HS-5 (cell line): ENCODE measurements around the gene TMEM204.

Experiments
- DNase-seq: peaks from one replicate; pipeline ENCODE4 v3.0.0-alpha.2; 2012; ENCODE audit warnings: low read depth

Gene TMEM204

DNA sequence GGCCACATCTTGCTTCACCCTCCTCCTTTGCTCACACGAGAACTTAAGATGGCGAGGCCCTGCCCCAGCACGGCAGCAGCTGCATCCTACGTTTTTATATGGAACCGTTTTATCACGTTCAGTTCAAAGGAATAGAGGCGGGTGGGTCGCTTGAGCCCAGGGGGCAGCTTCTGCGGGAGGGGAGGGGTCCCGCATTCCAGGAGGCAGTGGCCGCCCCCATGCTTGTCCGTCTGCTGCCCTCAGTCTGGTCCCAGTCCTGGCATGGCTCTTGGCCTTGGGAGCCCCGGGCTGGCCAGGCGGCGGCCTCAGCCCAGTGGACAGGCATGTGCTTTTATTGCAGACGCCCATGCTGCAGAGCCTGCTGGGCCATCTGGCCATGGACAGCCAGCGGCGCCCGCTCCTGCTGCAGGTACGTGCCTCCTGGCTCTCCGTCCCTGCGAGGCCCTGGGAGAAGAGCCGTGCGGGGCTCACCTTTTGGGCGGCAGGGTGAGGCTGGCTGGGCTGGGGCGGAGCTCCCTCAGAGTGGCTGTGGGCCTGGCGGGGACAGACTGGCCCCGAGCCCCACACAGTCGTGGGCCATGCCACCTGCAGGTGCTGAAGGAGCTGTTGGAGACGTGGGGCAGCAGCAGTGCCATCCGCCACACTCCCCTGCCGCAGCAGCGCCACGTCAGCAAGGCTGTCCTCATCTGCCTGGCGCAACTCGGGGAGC is 33.6 kb upstream of the TMEM204 start:
- no peak for DNase-seq

DNA sequence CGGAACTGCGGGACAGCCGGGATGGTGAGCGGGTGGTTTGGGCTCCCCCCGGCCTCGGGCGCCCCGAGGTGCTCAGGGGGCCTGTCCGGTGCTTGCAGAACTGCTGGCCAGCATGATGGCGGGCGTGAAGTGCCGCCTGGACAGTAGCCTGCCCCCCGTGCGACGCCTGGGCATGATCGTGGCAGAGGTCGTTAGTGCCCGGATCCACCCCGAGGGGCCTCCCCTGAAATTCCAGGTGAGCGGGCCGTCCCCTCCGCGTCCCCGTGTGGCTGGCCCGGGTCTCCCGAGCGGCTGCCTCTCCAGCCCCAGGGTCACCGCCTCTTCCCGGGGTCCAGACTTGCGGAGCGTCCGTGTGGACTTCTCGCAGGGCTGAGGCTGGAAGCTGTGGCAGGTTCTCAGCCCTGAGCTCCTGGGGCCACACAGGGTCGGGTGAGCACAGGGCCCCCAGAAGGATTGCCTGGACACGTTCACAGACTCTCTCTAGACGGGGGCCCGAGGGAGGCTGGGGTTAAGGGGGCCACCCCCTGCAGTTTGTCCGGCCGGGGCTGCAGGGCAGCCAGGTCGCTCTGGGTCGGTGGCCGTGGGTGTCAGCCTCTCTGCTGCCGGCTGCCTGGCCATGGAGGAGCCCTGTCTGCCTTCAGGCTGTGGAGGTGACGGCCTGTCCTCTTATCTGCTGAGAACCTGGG is 32.9 kb upstream of the TMEM204 start:
- no peak for DNase-seq

DNA sequence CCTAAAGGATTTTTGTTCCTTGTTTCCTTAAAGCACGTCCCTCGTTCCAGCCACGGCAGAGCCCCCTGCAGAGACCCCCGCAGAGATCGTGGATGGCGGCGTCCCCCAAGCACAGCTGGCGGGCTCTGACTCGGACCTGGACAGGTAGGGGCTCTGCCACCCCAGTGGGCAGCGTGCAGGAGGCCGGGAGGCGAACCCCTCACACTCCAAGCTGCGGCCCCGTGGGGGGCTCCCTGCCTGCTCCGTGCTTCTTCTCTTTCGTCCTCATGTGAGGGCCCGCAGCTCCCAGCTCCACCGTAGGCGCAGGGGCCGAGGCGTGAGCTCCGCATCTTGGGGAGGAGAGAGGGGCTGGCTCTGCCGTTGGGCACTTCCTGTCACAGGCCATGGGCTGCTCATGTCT is 31.8 kb upstream of the TMEM204 start:
- no peak for DNase-seq

DNA sequence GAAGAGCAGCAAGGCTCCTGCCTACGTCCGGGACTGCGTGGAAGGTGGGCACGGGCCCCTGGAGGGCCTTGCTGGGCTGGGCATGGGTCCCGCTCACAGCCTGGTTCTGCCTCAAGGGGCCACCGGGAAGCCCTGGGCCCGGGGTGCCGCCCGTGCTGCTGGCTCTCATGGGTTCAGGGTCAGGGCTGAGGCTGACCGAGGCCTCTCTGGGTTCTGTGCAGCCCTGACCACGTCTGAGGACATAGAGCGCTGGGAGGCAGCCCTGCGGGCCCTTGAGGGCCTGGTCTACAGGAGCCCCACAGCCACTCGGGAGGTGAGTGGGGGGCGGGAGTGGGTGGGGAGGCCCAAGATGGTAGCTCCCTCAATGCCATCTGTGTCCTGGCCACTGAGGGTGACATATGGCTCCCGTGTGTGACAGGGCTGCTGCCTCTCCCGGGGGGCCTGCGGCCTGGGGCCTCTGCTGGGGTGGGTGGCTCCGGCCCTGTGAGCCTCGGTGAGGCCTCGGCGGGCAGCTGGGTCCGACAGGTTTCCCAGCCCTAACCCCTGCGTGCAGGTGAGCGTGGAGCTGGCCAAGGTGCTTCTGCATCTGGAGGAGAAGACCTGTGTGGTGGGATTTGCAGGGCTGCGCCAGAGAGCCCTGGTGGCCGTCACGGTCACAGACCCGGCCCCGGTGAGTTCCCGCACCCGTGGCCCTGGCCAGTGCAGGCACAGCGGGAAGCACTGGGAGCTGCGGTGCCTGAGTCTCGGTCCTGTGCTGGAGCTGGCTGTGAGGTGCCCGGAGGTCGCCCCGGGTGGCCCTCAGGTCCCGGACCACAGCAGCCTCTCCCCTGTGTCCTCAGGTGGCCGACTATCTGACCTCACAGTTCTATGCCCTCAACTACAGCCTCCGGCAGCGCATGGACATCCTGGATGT is 31.1 kb upstream of the TMEM204 start:
- DNase-seq = no peak

DNA sequence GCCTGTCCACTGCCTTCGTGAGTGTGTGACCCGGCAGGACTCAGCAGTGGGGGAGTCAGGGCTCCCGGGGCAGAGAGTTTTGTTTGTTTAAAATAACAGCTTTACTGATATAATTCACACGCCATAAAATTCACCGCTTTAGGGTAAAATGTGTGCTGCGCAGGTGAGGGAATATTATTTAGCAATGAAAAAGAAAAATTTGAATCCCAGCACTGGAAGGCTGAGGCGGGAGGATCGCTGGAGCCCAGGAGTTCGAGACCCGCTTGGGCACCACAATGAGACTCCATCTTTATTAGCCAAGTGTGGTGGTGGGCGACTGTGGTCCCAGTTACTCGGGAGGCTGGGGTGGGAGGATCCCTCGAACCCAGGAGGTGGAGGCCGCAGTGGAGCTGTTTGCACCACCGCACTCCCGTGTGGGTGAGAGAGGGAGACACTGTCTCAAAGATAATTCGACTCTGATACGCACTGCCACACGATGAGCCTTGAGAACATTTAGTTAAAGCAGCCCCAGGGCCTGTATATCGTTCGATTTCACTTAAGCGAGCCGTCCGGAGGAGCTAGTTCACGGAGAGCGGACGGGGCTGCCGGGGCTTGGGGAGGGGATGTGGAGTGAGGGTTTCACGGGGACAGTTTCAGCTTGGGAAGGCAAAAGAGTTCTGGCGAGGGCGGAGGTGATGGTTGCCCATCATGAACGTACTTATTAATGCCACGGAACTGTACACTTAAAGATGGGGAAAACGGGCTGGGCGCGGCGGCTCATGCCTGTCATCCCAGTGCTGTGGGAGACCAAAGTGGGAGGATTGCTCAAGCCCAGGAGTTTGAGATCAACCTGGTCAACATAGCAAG is 30.1 kb upstream of the TMEM204 start:
- no peak for DNase-seq

DNA sequence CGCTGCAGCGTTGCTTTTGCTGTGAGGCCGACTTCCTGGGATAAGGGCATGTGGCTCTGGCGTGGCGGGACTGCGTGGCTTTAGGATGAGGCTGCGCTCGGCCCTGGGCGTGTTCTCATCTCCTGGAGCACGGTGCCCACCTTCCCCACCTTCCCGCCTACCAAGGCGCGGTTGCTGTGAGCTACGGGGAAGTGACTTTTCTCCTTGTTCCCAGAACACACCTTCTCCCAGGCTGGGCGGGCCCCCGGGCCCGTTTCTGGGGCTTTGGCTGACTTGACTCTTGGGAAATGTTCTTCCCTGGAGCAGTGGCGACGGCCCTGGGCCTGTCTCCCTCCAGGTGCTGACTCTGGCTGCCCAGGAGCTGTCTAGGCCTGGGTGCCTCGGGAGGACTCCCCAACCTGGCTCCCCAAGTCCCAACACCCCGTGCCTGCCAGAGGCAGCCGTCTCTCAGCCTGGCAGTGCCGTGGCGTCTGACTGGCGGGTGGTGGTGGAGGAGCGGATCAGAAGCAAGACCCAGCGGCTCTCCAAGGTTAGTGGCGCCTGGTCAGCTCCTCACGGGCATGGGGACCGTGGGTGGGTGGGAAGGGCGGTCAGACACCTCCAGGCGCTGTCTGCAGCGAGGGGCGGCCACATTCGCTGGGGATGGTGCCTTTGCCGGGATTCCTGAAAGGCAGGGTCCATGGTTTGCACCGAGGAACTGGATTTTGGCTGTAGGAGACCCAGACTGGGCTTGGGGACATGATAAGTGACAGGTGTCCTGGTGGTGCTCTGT is 28.2 kb upstream of the TMEM204 start:
- no peak for DNase-seq

DNA sequence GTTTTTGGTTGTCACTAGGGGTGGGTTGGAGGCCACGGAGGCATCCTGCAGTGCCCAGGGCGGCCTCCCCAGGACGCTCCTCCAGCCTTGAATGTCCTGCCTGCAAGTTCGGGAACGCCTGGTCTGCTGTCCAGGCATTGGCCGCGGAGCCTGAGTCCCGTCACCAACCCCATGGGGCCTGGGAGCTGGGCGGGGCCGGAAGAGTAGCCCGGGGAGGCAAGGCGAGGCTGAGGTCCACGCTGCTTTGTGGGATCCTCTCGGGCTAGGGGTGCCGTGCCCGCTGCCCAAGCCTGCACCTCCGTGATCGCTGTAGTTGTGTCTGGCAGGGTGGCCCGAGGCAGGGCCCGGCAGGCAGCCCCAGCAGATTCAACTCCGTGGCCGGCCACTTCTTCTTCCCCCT is 27.6 kb upstream of the TMEM204 start:
- DNase-seq = no peak

DNA sequence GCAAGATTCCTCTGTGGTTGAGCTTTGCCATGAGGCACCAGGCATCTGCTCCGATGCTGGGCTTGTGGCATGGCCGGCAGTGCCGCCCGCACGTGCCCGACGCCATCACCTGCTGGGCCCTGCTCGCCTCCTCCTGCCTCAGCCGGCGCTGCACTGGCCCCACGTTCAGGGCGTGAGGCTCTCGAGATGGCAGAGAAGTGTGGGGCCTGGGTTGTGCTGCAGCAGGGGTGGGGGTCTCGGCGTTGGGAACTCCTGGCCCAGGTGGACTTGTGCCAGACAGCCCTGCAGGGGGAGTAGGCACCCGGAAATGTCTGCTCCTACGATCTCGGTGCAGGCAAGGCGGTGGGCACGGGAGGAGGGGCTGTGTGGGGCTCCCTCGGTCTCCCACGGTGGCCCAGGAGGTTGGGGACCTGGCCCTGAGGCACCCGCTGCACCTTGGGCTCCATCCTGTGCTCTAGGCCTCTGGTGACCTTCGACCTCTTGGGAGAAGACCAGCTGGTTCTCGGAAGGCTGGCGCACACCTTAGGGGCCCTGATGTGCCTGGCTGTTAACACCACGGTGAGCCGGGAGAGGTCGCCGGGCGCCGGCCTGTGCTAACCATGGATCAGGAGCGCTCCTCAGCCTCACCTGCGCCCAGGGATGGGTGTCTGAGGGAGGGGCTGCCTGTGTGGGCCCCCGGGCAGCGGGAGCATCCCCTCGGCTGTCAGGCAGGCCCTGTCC is 26.8 kb upstream of the TMEM204 start:
- no peak for DNase-seq

DNA sequence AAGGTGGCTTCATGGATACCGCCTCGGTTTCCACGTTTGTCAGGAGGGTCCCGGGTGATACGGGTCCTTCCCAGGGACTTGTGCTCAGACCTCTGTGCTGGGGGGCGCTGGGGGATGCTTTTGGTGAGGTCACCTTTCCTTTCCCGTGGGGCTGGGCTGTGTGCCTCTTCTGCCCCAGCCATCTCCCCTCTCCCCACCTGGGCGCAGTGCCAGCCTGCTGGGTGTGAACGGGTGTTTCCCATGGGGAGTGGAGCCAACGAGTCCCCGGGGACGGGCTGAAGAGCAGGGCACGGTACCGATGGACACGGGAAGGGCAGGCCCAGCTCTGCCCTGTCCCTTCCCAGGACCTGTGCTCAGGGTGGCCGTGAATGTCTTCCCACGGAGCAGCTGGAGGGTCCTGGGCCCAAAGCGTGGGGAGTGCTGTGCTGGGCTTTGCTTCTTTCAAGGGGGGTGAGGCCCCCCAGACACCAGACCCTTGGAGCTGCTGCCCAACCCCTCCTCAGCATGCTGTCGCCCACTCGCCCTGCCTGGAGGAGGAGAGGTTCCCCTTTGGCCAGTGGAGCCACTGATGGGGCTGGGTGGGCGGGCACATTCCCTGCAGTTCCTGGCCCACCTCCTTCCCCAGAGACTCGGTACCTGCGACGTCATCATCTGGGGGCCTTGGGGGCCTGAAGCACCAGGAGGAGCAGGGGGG is 24.8 kb upstream of the TMEM204 start:
- no peak for DNase-seq

DNA sequence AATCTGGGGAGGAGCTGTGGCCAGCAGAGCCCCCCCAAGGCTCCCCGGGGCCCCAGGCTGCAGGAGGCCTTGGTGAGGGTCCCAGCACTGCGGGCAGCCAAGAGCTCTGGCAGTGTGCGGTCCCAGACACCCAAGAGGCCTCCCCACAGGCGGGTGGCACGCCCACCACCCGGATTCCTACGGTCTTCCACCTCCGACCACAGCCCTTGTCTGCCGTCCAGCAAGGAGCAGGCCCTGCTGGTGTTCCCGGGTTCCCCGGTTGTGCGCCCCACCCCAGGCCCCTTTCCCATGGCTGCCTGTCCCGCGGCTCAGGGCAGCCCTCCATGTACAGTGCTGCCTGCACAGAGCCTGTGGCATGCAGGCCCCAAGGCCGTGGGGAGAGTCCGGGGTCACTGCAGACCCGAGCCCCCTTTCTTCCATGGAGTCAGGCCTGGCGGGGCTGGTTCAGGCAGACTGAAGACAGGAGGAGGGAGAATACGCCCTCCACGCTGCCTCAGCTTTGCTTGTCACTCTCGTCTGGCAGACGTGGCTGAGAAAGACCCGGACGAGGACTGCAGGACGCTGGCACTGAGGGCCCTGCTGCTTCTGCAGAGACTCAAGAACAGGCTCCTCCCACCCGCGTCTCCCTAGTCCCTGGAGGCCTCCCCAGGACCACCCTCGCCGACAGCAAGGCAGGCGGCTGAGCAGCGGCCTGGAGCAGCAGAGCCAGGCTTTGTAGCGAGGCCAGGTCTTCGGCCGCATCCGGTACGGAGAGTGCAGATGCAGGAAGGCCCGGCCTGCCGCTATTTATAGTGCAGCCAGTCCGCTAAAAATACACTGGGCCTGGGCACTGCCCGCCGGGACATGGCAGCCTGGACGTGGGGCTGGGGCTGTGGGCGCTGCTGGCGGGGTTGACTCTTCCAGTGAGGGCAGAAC is 23.9 kb upstream of the TMEM204 start:
- DNase-seq = no peak

DNA sequence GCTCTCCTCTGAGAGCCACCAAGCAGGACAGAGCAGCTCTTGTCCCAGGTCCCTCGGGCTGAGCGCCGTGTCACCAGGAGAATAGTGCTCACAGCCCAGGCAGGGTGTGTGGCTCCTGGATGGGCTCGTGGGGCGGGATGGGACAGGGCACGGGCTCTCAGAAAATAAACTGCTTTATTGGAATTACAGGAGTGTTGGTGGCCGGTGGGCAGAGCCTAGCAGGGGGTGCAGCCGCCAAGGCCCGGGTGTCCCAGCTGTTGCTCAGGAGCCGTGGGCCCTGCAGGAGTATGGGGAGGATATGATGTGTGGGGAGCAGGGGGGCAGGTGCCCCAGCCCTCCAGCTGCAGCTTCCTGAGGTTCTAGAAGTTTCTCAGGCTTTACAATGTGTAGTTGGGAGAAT is 23.2 kb upstream of the TMEM204 start:
- no peak for DNase-seq

DNA sequence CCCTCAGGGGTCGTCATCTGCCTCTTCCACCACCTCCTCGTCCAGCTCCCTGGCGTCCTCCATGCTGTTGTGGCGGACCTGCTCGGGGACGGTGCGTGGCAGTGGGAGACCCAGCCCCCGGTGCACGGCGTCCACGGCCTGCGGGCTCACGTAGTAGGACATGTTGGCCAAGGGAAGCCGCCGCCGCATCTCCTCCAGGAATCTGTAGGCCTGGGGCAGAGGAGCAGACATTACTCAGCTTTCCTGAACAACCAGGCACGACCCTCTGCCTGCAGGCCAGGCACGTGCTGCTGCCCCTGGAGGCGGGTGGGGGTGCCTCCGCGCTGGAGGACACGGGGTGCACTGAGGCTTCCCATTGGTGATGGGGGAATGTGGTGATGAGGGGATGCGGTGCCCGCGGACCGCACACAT is 22.5 kb upstream of the TMEM204 start:
- DNase-seq = no peak

DNA sequence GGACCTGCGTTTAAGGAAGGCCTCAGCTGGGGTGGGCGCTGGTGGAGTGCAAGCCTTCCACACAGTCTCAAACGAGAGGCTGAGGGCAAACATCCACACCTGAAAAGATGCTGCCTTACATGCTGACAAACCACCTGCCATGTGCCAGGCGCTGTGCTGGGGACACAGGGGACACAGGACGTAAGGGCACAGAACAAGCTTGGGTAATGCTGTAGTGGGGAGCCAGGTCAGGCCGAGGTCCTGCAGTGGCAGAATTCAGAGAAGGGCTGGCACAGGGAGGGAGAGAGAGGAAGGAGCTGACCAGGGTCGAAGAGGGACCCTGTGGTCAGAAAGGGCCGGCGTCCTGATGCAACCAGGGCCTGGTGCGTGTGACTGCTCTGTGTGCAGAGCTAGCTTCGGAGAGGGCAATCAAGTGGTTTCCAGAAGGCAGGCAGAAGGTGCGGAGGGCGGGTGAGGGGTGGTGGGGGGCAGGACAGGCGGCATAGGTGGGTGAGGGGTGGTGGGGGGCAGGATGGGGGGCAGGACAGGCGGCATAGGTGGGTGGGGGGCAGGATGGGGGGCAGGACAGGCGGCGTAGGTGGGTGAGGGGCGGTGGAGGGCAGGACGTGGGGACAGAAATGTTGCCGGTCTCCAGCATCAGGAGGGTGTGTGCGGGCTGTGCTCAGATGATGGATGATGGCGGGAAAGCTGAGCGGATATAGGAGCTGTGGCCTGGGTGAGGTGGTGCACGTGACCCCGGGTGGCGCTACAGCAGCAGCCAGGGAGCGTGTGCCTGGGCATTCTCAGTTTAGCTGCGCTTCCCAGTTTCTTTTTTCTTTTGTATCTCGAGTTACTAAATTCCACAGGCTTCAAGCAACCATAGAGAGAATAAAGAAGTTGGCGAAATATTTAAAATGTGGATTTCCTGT is 21.6 kb upstream of the TMEM204 start:
- no peak for DNase-seq

DNA sequence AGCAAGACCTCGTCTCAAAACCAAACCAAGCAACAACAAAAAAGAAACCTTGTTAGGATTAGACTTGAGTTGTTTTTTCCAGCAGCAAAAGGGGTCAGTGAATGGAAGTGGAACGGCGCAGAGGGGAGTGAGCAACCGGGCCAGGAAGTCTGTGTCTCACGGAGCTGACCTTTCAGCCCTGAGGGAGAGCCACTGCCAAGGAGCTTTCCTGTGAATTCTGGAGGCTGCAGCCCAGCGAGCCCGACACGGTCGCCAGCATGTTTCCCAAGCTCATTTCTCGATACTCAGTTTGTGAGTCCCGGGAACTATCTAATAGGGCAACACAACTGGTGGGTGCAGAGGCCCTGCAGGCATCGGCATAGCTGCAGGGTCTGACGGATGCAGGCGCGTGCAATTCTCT is 20.7 kb upstream of the TMEM204 start:
- no peak for DNase-seq

DNA sequence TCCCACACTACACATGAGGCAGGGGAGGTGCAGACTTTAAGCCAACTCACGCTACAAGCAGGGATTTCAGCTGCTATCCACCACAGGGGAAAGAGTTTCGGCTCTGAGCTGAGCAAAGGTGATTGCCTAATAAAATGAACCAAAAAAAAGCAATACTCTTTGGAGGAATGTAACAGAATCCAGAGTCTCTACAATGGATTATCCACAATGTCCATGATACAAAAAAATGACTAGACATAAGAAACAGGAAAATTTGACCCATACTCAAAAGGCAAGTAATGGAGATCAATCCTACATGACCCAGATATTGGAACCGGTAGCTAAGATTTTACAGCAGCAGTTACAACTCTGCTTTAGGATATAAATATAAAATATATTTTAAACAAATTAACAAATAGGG is 19.0 kb upstream of the TMEM204 start:
- DNase-seq = no peak

DNA sequence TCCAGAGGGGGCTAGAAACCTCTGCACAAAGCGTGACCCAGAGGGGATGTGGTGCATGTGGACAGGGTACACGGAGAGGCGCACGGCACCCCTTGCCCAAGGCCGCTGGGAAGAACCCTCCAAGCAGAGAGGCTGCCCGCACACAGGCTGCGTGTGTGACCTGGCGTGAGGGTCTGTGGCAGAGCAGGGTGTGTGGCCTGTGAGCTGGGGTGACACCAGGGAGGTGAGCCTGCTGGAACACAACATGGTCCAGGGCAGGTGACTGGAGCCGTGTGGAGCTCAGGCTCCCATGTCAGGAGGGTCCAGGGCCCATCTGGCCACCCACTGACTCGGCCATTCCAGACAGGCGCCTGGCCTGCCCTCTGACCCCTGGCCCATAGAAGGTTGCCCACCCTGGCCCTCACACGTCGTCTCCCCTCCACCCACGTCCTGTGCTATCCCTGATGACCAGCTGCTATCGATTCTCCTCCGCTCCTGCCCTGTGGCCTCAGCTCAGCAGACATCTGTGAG is 14.8 kb upstream of the TMEM204 start:
- DNase-seq = no peak

DNA sequence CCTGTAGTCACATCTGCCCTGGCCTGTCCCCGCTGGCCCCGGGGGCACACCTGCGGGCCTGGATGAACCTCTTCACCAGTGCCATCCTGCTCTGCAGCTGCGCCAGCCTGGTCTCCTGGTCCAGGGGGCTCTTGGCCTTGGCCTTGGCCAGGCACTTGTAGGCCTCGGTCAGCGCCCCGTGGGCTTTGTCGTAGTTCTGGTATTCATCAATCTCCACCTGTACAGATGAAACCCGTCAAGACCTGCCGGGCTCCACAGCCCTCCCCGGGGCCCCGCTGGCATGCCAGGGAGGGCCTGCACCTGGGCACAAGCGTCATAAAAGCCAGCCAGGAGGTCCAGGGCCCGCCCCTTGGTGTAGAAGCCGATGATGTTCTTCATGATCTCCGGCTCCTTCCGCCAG is 13.6 kb upstream of the TMEM204 start:
- no peak for DNase-seq

DNA sequence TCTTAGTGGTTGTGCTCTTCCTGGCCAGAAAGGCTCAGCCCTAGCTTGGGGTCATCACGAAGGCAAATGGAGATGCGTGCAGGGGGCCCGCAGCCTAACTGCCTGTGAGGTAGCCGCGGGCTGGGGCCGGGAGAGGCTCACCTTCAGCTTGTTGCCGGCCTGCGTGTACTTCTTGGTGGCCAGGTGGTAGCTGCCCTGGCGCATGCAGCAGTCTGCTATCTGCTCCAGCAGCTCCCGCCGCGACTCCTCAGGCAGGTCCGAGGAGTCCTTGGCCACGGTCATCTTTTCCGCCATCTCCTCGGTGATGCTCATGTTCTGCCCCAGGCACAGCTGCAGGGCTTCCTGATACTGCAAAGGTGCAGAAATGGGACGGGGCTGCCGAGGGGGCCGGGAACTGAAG is 13.0 kb upstream of the TMEM204 start:
- DNase-seq = no peak
